Glomerular endothelial cell (primary cell): ENCODE measurements around the gene MED13L. TPM values are rescaled to one million over a fixed set of nuclear protein-coding genes. Genes with fewer than 3 reads are reported as not detected.
"Not testable (repeated sequence)": the region's sequence is repeated elsewhere in the genome, so short reads cannot be mapped to it uniquely, and the experiment has no call there.

Experiments used
- DNase-seq: peaks from one replicate; pipeline ENCODE4 v3.0.0-alpha.2; 2011; ENCODE audit warnings: low read depth, low spot score; ENCODE audit errors: extremely low read depth
- total RNA-seq: library from RNA; depleted of rRNA; stranded (reverse); fragments of >200 nt; gene quantifications from 2 replicates; pipeline ENCODE4 v1.2.3, GENCODE V29; 2015

MED13L gene
- total RNA-seq, 1 donor from 2014 or later = 57.5 TPM

DNA sequence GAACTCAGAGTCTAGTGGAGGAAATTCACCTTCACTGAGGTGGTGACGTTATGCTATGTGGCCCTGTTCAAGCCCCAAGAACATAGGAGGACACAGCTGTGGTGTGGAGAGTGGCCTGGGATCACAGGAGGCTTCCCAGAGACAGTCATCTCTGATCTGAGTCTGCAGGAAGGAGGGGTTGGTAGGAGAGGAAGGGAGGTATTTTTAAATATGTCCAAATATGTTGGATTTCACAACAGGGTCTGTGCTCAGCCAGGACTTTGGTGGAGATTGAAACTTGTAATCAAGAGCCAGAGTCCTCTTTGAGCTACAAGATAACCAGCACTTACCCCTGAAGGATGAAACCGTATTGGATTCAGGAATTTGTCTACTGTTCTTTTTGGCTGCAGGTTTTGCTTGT is 26.4 kb upstream of the MED13L start:
- no peak for DNase-seq

DNA sequence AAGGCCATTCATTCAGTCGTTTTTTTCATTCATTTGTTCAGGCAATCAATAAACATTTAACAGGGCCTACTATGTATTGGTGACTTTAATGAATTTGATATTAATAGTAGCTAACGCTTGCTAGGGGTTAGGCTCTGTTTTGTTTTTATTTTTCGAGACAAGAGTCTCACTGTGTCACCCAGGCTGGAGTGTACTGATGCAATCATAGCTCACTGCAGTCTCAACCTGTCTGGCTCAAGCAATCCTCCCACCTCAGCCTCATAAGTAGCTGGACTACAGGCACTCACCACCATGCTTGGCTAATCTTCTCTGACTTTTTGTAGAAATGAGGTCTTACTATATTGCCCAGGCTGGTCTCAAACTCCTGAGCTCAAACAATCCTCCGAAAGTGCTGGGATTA is 25.6 kb upstream of the MED13L start:
- DNase-seq = no peak

DNA sequence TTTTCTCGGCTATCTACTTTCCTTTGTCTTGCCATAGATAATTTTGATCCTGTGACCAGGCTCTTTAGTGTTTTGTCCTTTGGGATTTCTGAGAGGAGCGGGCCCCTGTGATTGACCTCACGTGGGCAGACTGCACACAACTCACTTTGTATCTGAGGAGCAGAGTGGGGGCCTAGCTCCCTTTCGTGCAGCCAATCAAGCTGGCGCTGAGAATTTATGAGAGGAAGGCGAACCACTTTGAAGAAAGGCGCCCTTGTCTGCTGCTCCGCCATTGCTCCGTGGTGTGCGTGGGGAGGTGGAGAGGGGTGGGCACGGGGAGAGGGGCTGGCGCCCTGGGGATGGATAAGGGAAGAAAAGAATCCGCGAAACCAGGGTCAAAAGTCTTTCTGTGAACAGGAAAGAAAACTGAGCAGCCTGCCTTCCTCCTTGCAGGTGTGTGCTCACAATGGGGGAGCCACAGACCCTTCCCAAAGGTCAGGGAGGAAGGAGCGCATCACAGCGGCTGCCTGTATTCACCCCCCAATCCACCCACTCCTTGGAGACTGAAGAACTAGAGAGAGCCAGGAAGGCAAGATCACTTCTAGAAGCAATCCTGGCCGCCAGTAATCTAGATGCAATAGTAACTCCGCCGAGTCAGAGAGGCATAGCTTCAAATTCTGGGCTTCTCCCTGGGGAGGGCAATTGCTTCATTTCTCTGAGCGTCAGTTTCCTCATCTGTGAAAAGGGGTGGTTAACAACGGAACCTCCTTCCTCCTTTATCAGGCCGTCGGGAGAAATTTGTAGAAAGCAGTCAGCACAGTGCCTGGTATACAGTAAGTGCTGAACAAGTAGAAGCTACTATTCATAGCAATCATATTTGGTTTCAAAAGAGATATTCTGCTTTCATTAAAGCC is 24.9 kb upstream of the MED13L start:
- DNase-seq = no peak

DNA sequence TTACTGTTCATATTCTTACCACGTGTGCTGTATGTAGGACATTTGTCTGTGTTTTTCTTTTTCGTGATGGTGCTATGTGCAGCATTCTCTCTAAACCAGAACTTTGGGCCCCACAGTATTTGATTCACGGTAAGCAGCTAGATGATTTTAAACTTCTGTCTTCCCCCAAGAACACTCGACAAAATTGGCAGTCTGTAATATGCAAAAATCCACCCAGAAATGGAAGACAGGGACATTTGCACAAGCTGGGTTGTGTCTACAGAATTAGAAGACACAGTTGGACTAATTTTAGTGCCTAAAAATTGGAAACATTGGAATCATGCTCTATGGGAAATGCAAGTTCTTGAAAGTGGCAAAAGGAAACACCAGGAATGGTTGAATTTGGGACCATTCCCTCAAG is 24.1 kb upstream of the MED13L start:
- no peak for DNase-seq

DNA sequence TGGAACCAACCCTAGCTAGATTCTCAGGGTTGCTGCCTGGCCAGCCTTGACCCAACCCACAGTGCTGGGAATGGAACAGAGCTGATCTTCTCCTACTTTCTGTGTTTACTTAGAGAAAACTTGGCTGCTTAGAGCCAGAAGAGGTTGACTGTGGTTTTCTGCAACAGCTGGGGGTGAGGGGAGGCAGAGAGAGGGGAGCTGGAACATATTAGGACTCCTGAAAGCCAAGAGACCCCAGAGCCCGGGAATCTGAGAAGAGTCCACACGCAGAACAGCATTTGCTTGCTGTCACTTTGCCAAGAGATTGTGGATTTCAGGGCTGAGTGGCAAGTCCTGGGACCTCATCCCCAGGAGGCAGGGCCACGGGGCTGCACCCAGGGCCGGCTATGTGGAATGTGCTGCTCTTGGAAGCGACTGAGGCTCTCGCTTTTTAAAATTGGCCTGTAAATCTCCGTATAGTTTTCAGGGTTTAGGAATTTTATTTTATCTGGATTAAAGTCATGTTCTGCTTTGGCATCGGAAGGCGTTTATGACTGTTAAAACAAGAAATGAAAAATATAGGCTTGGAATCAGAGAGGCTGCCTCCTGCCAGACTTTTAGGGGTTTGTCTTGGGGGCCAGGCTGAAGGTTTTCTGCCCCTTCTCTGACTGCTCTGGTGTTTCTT is 22.3 kb upstream of the MED13L start:
- DNase-seq = no peak

DNA sequence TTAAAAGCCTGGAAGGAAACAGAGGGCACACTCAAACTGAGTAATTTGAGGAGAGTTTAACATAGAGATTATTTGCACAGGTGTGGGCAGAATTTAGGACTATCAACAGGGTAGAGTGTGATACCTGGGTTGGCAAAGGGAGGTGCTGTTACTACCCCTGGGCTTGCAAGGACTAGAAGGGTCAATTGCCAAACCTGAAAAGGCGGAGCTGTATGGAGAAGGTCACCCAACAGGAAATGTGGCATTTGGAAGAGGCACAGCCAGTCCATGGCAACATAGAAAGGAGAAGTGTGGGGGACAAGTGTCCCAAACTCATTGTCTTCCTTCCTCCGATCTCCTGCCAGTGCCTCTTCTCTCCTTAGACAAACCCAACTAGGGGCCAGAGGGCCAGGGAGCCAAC is 21.6 kb upstream of the MED13L start:
- no peak for DNase-seq

DNA sequence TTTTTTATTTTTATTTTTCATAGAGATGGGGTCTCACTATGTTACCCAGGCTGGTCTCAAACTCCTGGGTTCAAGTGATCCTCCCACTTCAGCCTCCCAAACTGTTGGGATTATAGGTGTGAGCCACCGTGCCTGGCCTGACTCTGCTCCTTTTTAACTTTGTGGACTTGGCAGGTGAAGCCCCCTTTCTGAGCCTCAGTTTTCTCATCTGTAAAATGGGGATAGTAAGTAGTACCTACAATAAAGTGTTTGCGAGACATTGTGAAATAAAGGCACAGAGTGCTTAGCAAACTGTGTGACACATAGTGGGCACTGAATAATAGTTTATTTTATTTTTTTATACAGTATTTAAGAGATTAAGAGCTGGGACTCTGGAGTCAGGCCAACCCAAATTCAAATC is 21.1 kb upstream of the MED13L start:
- DNase-seq = no peak

DNA sequence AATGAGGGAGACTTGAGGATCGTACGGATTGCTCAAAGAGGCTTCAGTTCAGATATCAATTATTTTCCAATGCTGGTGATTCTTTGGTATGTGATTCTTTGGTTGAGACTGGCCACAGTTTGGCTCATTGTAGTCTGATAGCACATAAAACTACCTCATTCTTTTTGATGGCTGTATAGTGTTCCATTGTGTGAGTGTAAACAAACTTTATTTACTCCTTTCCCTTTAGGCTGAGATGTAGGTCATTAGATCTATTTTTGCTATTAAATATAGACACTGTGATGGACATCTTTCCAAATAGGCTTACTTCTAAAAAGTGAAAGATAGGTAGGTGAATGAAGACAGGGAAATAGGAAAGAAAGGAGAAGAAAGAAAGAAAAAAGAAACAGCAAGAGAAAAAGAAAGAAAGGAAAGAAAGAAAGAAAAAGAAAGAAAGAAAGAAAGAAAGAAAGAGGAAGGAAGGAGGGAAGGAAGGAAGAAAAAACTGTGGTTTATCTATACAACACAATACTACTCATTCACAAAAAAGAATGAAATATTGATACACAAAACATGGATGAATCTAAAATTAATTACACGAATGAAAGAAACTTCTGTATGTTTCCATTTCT is 19.8 kb upstream of the MED13L start:
- no peak for DNase-seq

DNA sequence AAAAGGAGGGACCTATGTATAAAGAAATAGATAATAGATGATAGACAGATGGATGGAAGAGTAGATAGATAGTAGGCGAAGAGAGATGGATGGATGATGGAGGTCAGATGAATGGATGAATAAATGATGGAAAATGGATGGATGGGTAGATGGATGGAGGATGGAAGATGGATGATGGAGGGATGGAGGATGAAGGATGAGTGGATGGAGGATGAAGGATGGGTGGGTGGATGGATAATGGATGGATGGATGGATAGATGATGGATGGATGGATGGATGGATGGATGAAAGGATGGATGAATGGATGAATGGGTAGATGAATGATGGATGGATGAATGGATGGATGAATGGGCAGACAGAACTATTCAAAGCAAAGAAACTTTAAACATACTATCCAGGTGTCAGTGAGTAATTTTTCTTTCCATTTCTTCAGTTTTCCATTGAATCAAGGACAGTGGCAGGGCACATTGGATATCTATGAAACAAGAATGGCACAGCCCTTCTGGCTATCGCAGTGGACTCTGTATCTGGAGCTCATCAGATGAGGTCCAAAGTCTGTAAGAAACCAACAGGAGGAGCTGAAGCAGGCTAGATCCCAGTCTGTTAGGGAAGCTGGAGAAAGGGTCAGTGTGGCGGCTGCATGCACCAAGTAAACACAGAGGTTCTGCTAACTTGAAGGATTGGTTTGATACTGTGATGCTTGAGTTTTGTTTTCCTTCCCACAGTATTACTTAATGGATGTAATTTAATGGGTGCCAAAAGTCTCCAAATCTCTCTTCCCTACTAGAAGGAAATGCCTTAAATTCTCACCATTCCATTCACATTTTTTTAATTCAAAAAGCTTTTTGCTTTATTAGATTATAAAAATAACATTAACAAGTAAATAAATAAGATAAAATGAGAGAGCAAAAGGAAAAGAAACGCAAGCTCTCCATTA is 18.1 kb upstream of the MED13L start:
- DNase-seq = no peak

DNA sequence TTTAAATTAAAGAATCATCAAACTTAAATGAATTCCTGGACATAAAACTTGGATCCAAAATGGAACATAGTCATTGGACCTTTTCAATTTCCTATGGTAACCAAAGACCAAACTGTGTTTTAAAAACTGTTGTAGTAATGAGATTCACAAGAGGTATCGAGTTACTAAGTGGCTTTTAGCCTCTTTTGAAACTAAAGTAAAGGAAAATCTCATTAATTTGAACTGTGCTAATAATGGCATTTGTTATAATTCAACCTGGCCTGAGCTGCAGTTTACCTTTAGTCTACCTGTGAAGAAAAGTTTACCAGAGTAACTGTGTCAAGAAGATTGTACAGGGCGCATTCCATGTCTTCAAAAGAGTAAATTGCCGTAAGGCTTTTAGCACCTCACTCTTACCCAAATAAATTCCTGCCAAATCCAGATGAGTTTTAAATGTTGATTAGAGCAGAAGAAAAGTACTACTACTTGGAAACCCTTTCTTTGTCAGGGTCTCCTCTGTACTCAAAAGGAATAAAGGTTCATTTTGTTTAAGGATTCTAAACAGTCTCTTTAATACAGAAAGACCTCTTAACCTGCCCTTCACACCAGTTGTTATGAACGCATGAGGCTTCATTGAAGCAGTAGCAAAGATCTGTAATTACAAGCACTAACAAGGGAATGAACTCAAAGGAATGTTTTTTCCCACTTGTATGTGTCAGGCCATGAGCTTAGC is 17.1 kb upstream of the MED13L start:
- DNase-seq = no peak

DNA sequence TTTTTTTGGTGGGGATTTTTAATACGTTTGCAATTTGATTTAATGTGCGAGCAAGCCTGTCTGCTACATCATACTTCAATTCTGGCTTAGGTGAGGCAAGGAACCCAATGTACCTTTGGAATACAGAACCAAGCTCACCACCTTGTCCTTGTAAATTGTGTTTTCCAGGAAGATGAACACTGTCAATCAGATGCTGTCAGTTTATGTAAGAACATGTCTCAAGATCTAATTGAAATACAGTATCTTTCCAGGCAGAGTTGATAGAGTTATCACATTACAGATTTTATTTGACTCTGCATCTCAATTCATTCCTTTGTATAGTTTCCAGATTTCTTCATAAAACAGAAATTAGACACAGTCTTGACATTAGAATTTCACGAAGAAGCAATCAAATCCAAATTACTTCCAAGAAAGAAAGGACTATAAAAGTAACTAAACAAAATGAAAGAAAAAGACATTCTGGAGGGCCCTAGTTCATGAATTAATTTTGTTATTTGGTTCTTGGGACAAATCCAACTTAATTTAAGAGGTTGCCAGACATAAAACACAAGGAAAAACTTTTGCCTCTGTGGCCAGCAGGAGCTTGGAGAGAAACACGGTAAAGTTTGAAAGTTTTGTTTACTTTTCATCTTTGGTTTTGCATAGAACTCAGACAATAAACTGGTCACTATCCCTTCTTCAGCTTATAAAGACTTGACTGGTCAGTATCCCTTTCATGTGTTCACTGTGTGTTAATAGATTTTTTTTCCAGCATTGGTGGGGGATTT is 16.4 kb upstream of the MED13L start:
- no peak for DNase-seq

DNA sequence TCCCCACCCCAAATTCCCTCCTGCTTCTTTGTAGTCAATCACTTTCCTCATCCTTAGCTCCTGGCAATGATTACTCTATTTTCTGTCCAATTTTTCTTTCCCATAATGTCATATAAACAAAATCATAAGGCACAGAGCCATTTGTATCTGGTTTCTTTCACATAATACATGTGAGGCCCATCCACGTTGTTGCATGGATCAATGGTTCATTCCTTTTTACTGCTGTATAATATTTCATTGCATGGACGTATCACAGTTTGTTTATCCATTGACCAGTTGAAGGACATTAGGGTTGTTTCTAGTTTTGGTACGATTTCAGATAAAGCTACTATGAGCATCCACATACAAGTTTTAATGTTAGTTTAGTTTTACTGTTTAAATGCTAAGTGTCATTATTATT is 13.7 kb upstream of the MED13L start:
- DNase-seq = no peak

DNA sequence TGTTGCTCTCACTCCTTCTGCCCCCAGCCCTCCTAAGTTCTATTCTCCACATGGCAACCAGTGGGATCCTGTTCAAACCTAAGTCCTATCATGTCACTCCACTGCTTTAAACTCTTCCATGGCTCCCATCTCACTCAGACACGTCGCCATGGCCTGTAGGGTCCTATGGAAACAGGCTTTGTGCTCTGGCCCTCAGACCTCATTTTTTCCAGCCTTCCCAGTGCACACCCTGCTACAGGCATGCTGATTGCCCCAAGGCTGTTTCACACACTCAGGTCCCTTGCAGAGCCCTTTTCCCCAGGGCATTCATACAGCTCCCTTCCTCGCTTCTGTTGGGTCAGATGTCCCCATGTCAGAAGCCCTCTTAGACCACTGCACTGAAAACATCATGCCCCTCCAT is 11.2 kb upstream of the MED13L start:
- no peak for DNase-seq

DNA sequence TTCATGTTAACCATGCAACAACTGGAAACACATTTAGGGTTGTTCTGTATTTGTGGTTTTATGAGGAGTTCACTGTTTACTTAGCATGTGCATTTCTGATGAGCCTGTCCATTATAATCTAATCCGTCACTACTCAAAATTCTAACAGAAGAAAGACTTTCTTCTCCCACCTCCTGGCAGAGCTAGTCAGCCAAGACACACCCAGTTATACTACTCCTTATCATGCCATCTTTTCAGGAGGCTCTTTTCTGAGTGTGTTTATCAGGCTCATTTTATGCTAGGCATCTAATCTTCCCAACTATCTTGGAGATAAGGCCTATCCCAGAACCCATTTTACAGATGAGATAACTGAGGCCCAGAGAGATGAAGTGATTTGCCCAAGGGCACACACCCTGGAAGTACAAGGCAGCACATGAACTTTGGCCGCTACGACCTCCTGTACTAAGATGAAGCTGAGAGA is 10.4 kb upstream of the MED13L start:
- no peak for DNase-seq

DNA sequence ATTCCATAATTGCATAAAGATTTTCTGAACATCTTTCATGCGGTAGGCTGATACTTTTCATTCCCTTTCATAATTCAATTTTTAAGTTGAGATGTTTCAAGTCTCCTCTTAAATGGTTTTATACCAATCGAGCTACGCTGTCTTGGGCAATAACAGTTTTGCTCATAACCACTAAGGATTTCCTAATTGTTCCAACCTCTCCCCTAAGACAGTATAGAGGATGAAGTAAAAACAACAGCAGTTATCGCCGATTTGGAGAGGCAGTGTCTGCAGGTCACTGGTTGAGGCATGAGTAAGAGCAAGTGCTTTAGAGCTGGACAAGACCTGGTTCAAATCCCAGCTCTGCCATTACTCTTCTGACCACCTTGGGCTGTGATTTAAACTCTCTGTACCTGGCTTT is 6.9 kb upstream of the MED13L start:
- no peak for DNase-seq

DNA sequence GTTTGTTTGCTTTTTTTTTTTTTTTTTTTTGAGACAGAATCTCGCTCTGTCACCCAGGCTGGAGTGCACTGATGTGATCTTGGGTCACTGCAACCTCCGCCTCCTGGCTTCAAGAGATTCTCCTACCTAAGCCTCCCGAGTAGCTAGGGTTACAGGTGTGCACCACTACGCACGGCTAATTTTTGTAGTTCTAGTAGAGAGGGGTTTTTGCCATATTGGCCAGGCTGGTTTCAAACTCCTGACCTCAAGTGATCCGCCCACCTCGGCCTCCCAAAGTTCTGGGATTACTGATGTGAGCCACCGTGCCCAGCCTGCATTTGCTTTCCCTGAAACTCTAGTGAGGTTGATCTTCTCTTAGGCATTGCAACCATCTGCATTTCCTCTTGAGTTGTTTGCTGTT is 6.4 kb upstream of the MED13L start:
- not testable (repeated sequence) for DNase-seq

DNA sequence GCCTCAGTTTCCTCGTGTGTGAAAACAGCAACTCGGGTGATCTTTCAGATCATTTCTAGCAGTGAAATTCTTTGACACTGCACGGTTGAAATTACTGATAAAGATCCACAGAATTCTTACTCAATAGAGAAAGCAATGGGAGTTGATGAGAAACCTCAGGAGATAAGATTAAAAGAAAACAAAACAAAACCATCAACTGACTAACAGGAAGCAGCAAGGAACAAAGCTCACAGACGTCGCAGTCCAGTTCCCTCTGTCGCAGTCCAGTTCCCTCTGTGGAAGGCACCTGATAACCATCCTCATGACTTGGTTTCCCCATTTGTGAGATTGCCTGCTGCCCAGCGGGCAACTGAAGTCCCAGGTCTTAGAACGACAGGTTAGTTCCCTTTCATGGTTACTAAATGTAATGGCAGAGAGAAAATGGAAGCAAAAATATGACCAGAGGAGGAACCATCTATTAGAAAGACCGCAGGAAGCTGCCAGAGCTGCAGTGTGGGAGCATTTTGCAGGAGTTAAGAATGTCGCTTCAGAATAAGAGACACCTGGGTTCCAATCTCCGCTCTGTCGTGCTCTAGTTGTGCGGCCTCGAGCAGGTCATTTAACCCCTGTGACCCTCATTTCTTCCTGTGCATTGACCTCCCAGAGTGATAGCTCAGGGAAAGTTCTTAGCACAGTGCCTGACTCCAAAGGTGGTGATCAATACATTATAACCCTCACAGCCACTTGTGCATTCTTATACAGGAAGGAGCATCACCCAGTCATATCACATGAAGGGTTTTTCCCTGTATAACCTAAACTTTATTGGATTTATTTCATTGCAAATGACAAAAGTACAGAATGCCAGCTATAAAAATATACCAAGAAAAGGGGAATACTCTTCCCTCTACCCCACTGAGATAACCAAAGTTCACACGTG is 5.1 kb upstream of the MED13L start:
- no peak for DNase-seq

DNA sequence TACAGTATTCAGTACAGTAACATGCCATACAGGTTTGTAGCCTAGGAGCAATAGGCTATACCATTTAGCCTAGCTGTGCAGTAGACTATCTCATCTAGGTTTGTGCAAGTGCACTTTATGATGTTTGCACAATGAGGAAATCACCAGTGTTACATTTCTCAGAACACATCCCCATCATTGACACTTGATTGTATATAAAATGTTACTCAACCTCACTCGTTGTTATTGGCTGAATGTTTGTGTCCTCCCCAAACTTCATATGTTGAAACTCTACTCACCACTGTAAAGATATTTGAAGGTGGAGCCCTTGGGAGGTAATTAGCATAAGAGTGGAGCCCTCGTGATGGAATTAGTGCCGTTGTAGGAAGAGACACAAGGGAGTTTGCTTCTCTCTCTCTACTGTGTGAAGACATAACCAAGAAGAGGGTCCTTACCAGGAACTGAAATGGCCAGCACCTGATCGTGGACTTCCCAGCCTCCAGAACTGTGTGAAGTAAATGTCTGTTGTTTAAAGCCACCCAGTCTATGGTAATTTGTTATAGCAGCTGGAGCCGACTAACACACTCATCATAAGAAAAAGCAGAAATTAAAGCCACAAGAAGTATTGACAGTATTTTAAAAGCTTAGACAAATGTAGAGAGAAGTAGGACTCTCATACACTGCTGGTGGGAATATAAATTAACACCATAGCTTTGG is 3.2 kb upstream of the MED13L start:
- no peak for DNase-seq
